Gastrocnemius medialis (tissue), 4 donors: ENCODE data around the gene ELFN2.

Experiments used
- CTCF ChIP-seq, 5 experiments: fragments of 450-650 bp in 3 of 5; fragments of 200-600 bp in 2 of 5; sonication (generic) in 2 of 5; IDR thresholded peaks in 4 of 5; conservative IDR thresholded peaks in 1 of 5; 1 replicate in 4 of 5; 2 replicates in 1 of 5; pipeline ENCODE4 v1.5.1; 2016 to 2019; ENCODE audit warnings: antibody characterized with exemption in 5 of 5, mild to moderate bottlenecking in 3 of 5, moderate library complexity in 3 of 5
- POLR2A ChIP-seq, 2 donors: fragments of 450-650 bp; IDR thresholded peaks; one replicate each; pipeline ENCODE4 v1.6.1; 2017; ENCODE audit warnings: antibody characterized with exemption in 2 of 2, mild to moderate bottlenecking in 2 of 2, moderate library complexity in 2 of 2

GRCh38 chr22:37378642-37379058, 48.6 kb downstream of the ELFN2 start:
- TF ChIP-seq CTCF (IDR thresholded peaks at IDR 0.05 in 4 of 5, conservative IDR thresholded peaks at IDR 0.05 in 1 of 5) (no peak), POLR2A (IDR thresholded peaks at IDR 0.05) (no peak)
